SK-N-MC (cell line): ENCODE results near the gene PCDH1.

Experiments used
- EZH2 ChIP-seq: fragments of 200-600 bp; sonication (generic); IDR thresholded peaks from one replicate; pipeline ENCODE4 v1.6.1; 2017; ENCODE audit warnings: antibody characterized with exemption
- FOXP2 ChIP-seq: optimal IDR thresholded peaks from 2 replicates; pipeline ENCODE3; 2011; ENCODE audit warnings: mild to moderate bottlenecking, moderate library complexity; ENCODE audit not compliant: insufficient read depth; ENCODE audit errors: extremely low read length, control extremely low read depth
- POLR2AphosphoS5 ChIP-seq: IDR thresholded peaks from 2 replicates; pipeline ENCODE4 v1.6.1; 2012; ENCODE audit warnings: mild to moderate bottlenecking, low read depth, low read length, borderline replicate concordance

DNA sequence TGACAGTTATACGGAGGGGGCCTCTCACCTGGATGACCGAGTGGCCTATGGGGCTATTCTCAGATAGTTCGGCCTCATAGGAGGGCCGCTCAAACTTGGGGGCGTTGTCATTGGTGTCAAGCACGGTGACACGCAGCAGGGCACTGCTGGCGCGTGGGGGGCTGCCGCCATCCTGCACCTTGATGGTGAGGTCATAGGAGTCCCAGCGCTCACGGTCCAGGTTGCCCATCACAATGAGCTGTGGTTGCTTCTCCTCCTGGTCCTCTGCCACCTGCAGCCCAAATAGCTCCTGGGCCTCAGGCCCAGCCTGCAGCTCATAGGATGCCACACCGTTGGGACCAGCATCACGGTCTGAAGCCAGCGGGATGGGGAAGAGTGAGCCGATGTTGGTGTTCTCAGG, 9.7 kb downstream of the PCDH1 start:
- TF ChIP-seq EZH2 (no peak), POLR2AphosphoS5 (no peak), FOXP2 (no peak)
